SU-DHL-6 (cell line): ENCODE measurements around the gene CERT1.
A peak's percentile ranks its signal among the peaks of the same experiment; 100 is the strongest.

ENCODE experiments used
- H2AFZ ChIP-seq: fragments of 200-600 bp; sonication (generic); 2 replicates; pipeline ENCODE4 v1.6.1; 2014; ENCODE audit warnings: low read depth, mild to moderate bottlenecking, moderate library complexity, mixed read lengths, antibody characterized with exemption, low read length; ENCODE audit not compliant: severe bottlenecking
- H3F3A ChIP-seq: fragments of 200-600 bp; shearing (Covaris generic); 2 replicates; pipeline ENCODE4 v1.6.0; 2016; ENCODE audit warnings: antibody characterized with exemption, mild to moderate bottlenecking; ENCODE audit not compliant: insufficient read depth
- H3K27ac ChIP-seq: fragments of 200-600 bp; sonication (generic); 2 replicates; pipeline ENCODE4 v1.5.1; 2016; ENCODE audit warnings: low read depth, mild to moderate bottlenecking, low read length, moderate library complexity, mixed read lengths
- H3K27me3 ChIP-seq: fragments of 200-600 bp; sonication (generic), shearing (Covaris generic); 2 replicates; pipeline ENCODE4 v1.6.0; 2014; ENCODE audit warnings: mild to moderate bottlenecking, low read length
- H3K36me3 ChIP-seq: fragments of 200-600 bp; sonication (generic); 2 replicates; pipeline ENCODE4 v1.6.1; 2014; ENCODE audit warnings: mild to moderate bottlenecking, low read length, mixed read lengths
- H3K4me2 ChIP-seq: fragments of 300-600, 200-600 bp; shearing (Covaris generic), sonication (generic); 2 replicates; pipeline ENCODE4 v1.6.0; 2014; ENCODE audit warnings: low read length, low read depth, mild to moderate bottlenecking; ENCODE audit not compliant: poor library complexity, severe bottlenecking
- H3K4me3 ChIP-seq: fragments of 200-600 bp; sonication (generic); 2 replicates; pipeline ENCODE4 v1.5.1; 2014; ENCODE audit warnings: antibody characterized with exemption, low read length, mild to moderate bottlenecking, mixed read lengths; ENCODE audit not compliant: insufficient read depth, poor library complexity, severe bottlenecking
- H3K79me2 ChIP-seq: fragments of 200-600 bp; sonication (generic); 2 replicates; pipeline ENCODE4 v1.6.1; 2014; ENCODE audit warnings: mild to moderate bottlenecking, low read length, moderate library complexity; ENCODE audit not compliant: insufficient read depth
- H3K9ac ChIP-seq: fragments of 200-600 bp; sonication (generic); 2 replicates; pipeline ENCODE4 v1.7.0; 2014; ENCODE audit warnings: mild to moderate bottlenecking, low read length
- H3K9me2 ChIP-seq: fragments of 200-600 bp; sonication (generic); replicated peaks from 2 replicates; pipeline ENCODE4 v1.6.1; 2014; ENCODE audit warnings: low read length; ENCODE audit not compliant: insufficient read depth
- H3K9me3 ChIP-seq: fragments of 200-600 bp; sonication (generic); 2 replicates; pipeline ENCODE4 v1.6.1; 2014; ENCODE audit warnings: low read length, mixed read lengths; ENCODE audit not compliant: insufficient read depth
- H4K20me1 ChIP-seq: fragments of 200-600 bp; sonication (generic); 2 replicates; pipeline ENCODE4 v1.6.1; 2014; ENCODE audit warnings: low read depth, mild to moderate bottlenecking, antibody characterized with exemption, low read length, moderate library complexity, mixed read lengths
- CTCF ChIP-seq: fragments of 200-600 bp; sonication (generic); IDR thresholded peaks from one replicate; pipeline ENCODE4 v1.5.1; 2017; ENCODE audit warnings: antibody characterized with exemption, mild to moderate bottlenecking, low read length, moderate library complexity; ENCODE audit not compliant: insufficient read depth, poor library complexity, severe bottlenecking
- EZH2phosphoT487 ChIP-seq: fragments of 200-600 bp; sonication (generic), shearing (Covaris generic); conservative IDR thresholded peaks from 2 replicates; pipeline ENCODE4 v1.6.1; 2018; ENCODE audit warnings: mild to moderate bottlenecking, antibody characterized with exemption, low read length, moderate library complexity, mixed read lengths

CERT1 gene

GRCh38 chr5:75340714-75341478, 170.5 kb downstream of the CERT1 start:
- no peaks in the 10 kb centered on the region for H3K9me2 ChIP-seq
- H4K20me1 ChIP-seq = peaks cover 59% of the 10 kb centered on the region
- H3K79me2 ChIP-seq = peaks cover 77% of the 10 kb centered on the region
- no peak overlapping the region for H3K4me3 ChIP-seq
- no peaks in the 10 kb centered on the region for H3K9me3 ChIP-seq
- peaks cover 43% of the 10 kb centered on the region for H3K36me3 ChIP-seq
- peak overlapping the region; percentile 46 for H3K4me2 ChIP-seq
- no peaks in the 10 kb centered on the region for H3K27me3 ChIP-seq
- H3F3A ChIP-seq = no peaks in the 10 kb centered on the region; the same call in 1 of the 2 replicates
- no peak for TF ChIP-seq CTCF
- no peak for TF ChIP-seq EZH2phosphoT487
- no peak overlapping the region for H3K27ac ChIP-seq
- no peak overlapping the region for H3K9ac ChIP-seq
- no peak overlapping the region for H2AFZ ChIP-seq

- Histone ChIP-seq H3F3A (no peaks in the 10 kb centered on the region), H3K9ac (peak overlapping the region; percentile 99), H3K4me3 (peak overlapping the region; percentile 97), H3K27me3 (no peaks in the 10 kb centered on the region), H2AFZ (no peak overlapping the region), H3K9me2 (no peaks in the 10 kb centered on the region), H4K20me1 (peaks cover 49% of the 10 kb centered on the region), H3K9me3 (no peaks in the 10 kb centered on the region), H3K27ac (peak overlapping the region; percentile 77; the same call in 1 of the 2 replicates), H3K79me2 (peaks cover 63% of the 10 kb centered on the region), H3K36me3 (peaks cover 21% of the 10 kb centered on the region; the same call in 1 of the 2 replicates), H3K4me2 (peak overlapping the region; percentile 79)
- no peak for TF ChIP-seq CTCF
- TF ChIP-seq EZH2phosphoT487 = no peak
Observed at GRCh38 chr5:75338408-75338807, 173.0 kb downstream of the CERT1 start.

GRCh38 chr5:75337366-75338021, 173.9 kb downstream of the CERT1 start:
- Histone ChIP-seq H3K9me3 (no peaks in the 10 kb centered on the region), H3F3A (no peaks in the 10 kb centered on the region), H3K79me2 (peaks cover 54% of the 10 kb centered on the region), H3K36me3 (peaks cover 16% of the 10 kb centered on the region; the same call in 1 of the 2 replicates), H2AFZ (no peak overlapping the region), H3K4me3 (peak overlapping the region; percentile 97), H4K20me1 (peaks cover 43% of the 10 kb centered on the region), H3K4me2 (peak overlapping the region; percentile 79), H3K9me2 (no peaks in the 10 kb centered on the region), H3K27me3 (no peaks in the 10 kb centered on the region), H3K27ac (peak overlapping the region; percentile 77), H3K9ac (peak overlapping the region; percentile 99)
- TF ChIP-seq EZH2phosphoT487 (no peak), CTCF (no peak)
